NOMO-1 (cell line): ENCODE results near the gene SDR9C7.
"Not testable (repeated sequence)": the region's sequence is repeated elsewhere in the genome, so short reads cannot be mapped to it uniquely, and the experiment has no call there.

Experiments
- DNase-seq, 2 experiments: peaks; one replicate each; lab custom pipeline; 2025; ENCODE audit not compliant: unreplicated experiment in 2 of 2; lab: John Stamatoyannopoulos, UW

SDR9C7 gene

GRCh38 chr12:56880125-56880992 lies 53.8 kb downstream of the SDR9C7 start:
- DNase-seq: no peak

GRCh38 chr12:56879240-56880124 lies 54.7 kb downstream of the SDR9C7 start:
- not testable (repeated sequence) for DNase-seq

GRCh38 chr12:56878010-56878339 lies 56.2 kb downstream of the SDR9C7 start:
- DNase-seq: no peak

- DNase-seq: peak; percentile 6 to 65
Measured at GRCh38 chr12:56877195-56878009, 56.8 kb downstream of the SDR9C7 start.

- DNase-seq: no peak
Measured at GRCh38 chr12:56874821-56875220, 59.4 kb downstream of the SDR9C7 start.

GRCh38 chr12:56873382-56873781 lies 60.8 kb downstream of the SDR9C7 start:
- DNase-seq: no peak
